T-cell (primary cell): ENCODE data around the gene SNX13. TPM values are rescaled to one million over a fixed set of nuclear protein-coding genes. Genes with fewer than 3 reads are reported as not detected.

Experiments
- ATAC-seq, 4 experiments: fragments of 200-7000 bp in 3 of 4; fragments of 150-1000 bp in 1 of 4; cut with Tn5 transposase; replicated peaks in 1 of 4; 1 replicate in 3 of 4; 2 replicates in 1 of 4; pipeline ENCODE4 v1.10.0; 2021; ENCODE audit warnings: moderate library complexity in 3 of 4, mild to moderate bottlenecking in 2 of 4, moderate number of reproducible peaks in 1 of 4
- CTCF ChIA-PET, 2 donors: fragments of 300-600 bp; sonication (Branson Sonifier 250); formaldehyde crosslinking; loops; one replicate each; lab custom pipeline; 2022; ENCODE audit warnings: antibody characterized with exemption in 2 of 2; lab: Charles Lee
- POLR2A ChIA-PET, 2 donors: fragments of 300-600 bp; sonication (Branson Sonifier 250); formaldehyde crosslinking; loops; one replicate each; lab custom pipeline; 2022; ENCODE audit warnings: antibody characterized with exemption in 2 of 2; lab: Charles Lee
- DNase-seq, 35 experiments: peaks; one replicate each; pipeline versions ENCODE4 v3.0.0 to v3.0.0-alpha.2; 2013 to 2023
- H3K27ac ChIP-seq: one replicate; pipeline ENCODE4 v1.5.1; 2013; ENCODE audit warnings: low read length
- H3K27me3 ChIP-seq, 2 experiments: replicated peaks in 1 of 2; 1 replicate in 1 of 2; 2 replicates in 1 of 2; pipeline versions ENCODE4 v1.6.1 to v1.7.0; 2013; ENCODE audit warnings: low read length in 1 of 2, mixed read lengths in 1 of 2; ENCODE audit not compliant: control insufficient read depth in 2 of 2, insufficient read depth in 2 of 2; ENCODE audit errors: extremely low read depth in 1 of 2
- H3K36me3 ChIP-seq, 2 donors: 1 replicate in 1 of 2; 2 replicates in 1 of 2; pipeline versions ENCODE4 v1.6.1 to v1.7.0; 2013; ENCODE audit warnings: low read length in 1 of 2; ENCODE audit not compliant: control insufficient read depth in 2 of 2, insufficient read depth in 1 of 2; ENCODE audit errors: extremely low read depth in 1 of 2
- H3K4me1 ChIP-seq, 2 experiments: 1 replicate in 1 of 2; 2 replicates in 1 of 2; pipeline versions ENCODE4 v1.6.1 to v1.7.0; 2013; ENCODE audit warnings: low read length in 2 of 2, mixed read lengths in 1 of 2; ENCODE audit not compliant: insufficient read depth in 2 of 2, control insufficient read depth in 1 of 2; ENCODE audit errors: extremely low read depth in 1 of 2
- H3K4me3 ChIP-seq, 2 donors: 1 replicate in 1 of 2; 2 replicates in 1 of 2; pipeline versions ENCODE4 v1.5.1 to v1.7.0; 2013; ENCODE audit warnings: mild to moderate bottlenecking in 2 of 2, low read length in 1 of 2, moderate library complexity in 1 of 2; ENCODE audit not compliant: control insufficient read depth in 1 of 2; ENCODE audit errors: extremely low read depth in 1 of 2
- H3K9me3 ChIP-seq: 2 replicates; pipeline ENCODE4 v1.7.0; 2013
- H3K27ac Mint-ChIP-seq, 2 donors: one replicate each; pipeline ENCODE4 v1.8.0; 2020 to 2021; ENCODE audit warnings: mild to moderate bottlenecking in 2 of 2, mixed read lengths in 2 of 2
- H3K27me3 Mint-ChIP-seq, 2 donors: one replicate each; pipeline ENCODE4 v1.8.0; 2021 to 2022; ENCODE audit warnings: mixed read lengths in 2 of 2
- H3K36me3 Mint-ChIP-seq: one replicate; pipeline ENCODE4 v1.8.0; 2021; ENCODE audit warnings: mixed read lengths
- H3K4me1 Mint-ChIP-seq, 3 donors: one replicate each; pipeline ENCODE4 v1.8.0; 2020 to 2022; ENCODE audit warnings: mixed read lengths in 3 of 3, mild to moderate bottlenecking in 1 of 3
- H3K4me3 Mint-ChIP-seq, 3 donors: one replicate each; pipeline ENCODE4 v1.8.0; 2020 to 2022; ENCODE audit warnings: mild to moderate bottlenecking in 3 of 3, mixed read lengths in 3 of 3, moderate library complexity in 3 of 3
- H3K9me3 Mint-ChIP-seq, 3 donors: one replicate each; pipeline ENCODE4 v1.8.0; 2020 to 2022; ENCODE audit warnings: mixed read lengths in 3 of 3
- WGBS: methylation state at CpG from one replicate; pipeline ENCODE4 v1.1.5; 2013; ENCODE audit warnings: missing lambda C conversion rate; ENCODE audit not compliant: insufficient coverage; 5-methylcytosine and 5-hydroxymethylcytosine counted together
- total RNA-seq, 35 experiments: library from RNA in 6 of 35; stranded (reverse) in 6 of 35; fragments of 120-200 nt in 1 of 35; gene quantifications; one replicate each; pipeline versions ENCODE4 v1.2.1 to v1.2.4 and lab custom pipeline; 2013 to 2026

The SNX13 gene
- total RNA-seq, 5 donors from 2014 or later (not counting 1 experiment from before 2014, with no cell fraction given), result 29.4 to 34.1 (median 33.1) TPM

- Mint-ChIP-seq H3K4me3 (no peak overlapping the region), H3K9me3 (no peaks in the 10 kb centered on the region), H3K27ac (no peak overlapping the region), H3K4me1 (peaks cover 42 to 46% (median 45%) of the 10 kb centered on the region in 3 donors), H3K27me3 (no peaks in the 10 kb centered on the region), H3K36me3 (no peaks in the 10 kb centered on the region)
- ChIA-PET POLR2A (interaction anchor here in 1 of 2 donors (0.6 kb wide), 1 partner anchor 163 kb away, joined by 3 read pairs; no protein-coding TSS in a partner anchor), CTCF (interaction anchor here in 1 of 2 donors (0.7 to 0.8 kb wide), 2 partner anchors 11 to 772 kb away, joined by 3 read pairs; no protein-coding TSS in a partner anchor)
- WGBS, result 89% methylated on average over 1 of the region's 1 CpG
- Histone ChIP-seq H3K36me3 (no peaks in the 10 kb centered on the region), H3K4me3 (no peak overlapping the region), H3K4me1 (peaks cover 10 to 20% of the 10 kb centered on the region in 2 experiments), H3K27me3 (no peaks in the 10 kb centered on the region), H3K9me3 (no peaks in the 10 kb centered on the region), H3K27ac (no peak overlapping the region)
- ATAC-seq, result no peak
- DNase-seq, result no peak
Observed at GRCh38 chr7:17942231-17942630, 1.9 kb upstream of the SNX13 start.

DNA sequence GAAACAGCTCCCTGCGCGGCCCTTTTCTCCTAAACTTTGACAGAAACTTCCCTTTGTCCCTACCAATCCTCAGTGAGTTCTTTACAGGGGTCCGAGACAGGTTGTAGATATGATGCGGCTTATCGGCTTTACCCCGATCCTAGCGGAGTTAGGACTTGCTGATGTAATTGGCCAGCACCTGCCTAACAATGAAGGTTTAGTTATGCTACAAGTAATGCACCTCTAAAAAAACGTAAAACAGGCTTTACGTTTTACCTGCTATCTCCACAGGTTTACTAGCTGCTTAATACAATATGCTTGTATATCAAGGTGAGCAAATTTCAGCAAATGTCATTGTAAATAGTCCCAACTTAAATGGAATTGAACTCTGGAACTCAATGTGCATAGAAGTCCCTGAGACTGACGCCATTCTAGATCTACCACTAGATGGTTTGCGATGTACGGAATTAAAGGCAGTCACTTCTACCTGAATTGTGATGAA lies 697 bp upstream of the SNX13 start:
- DNase-seq (peak in 3 of 35 experiments; percentile 0 to 54 (median 2)), ATAC-seq (peak in 1 of 4 experiments; percentile 7)
- H3K4me1 Mint-ChIP-seq, result peaks cover 45 to 46% (median 46%) of the 10 kb centered on the region in 3 donors
- H3K27me3 Mint-ChIP-seq, result no peaks in the 10 kb centered on the region
- H3K36me3 Mint-ChIP-seq, result no peaks in the 10 kb centered on the region
- CTCF ChIA-PET, result no interaction called here
- WGBS, result 29% methylated on average over 1 of the region's 12 CpGs
- peak overlapping the region; percentile 96 to 97 for H3K27ac Mint-ChIP-seq
- Histone ChIP-seq H3K4me1 (peaks cover 12 to 20% of the 10 kb centered on the region in 2 experiments), H3K27me3 (no peaks in the 10 kb centered on the region), H3K4me3 (peak overlapping the region; percentile 96 to 97), H3K36me3 (no peaks in the 10 kb centered on the region), H3K27ac (peak overlapping the region; percentile 93), H3K9me3 (no peaks in the 10 kb centered on the region)
- no peaks in the 10 kb centered on the region for H3K9me3 Mint-ChIP-seq
- POLR2A ChIA-PET, result interaction anchor here in 1 of 2 donors (0.7 kb wide), 1 partner anchor 622 kb away, joined by 3 read pairs; no protein-coding TSS in a partner anchor
- peak overlapping the region; percentile 92 to 97 (median 97) for H3K4me3 Mint-ChIP-seq

DNA sequence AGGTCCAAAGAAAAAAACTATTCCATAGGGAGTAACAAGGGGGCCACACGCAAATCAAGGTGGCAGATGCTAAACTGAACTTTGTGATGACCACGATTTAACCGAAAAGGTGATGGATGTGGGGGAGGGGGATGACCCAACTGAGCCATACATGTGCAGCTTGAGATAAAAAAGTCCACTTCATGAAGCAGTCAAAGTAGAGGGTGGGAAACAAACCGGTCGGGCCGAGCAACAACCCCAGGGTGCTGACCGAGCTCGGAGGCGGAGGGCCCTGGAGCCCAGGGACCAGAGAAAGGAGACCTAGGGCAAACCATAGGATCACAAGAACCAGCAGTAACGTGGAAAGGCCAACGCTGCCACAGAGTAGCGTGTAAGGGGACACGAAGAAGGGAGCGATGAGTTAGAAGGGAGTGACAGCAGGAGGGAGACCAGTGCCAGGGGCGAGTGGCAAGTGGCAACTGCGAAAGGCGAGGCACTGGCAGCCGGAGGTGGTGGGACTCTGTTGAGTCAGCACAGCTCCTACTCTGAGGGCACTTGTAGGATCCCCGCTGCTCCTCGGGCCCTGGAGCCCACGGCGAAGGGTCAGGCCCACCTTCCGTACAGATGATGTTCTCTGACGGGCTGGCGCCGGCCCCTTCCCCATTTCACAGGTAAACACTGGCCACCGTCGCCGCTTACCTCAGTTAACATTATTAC lies 540 bp downstream of the SNX13 start:
- Histone ChIP-seq H3K36me3 (no peaks in the 10 kb centered on the region), H3K27me3 (no peaks in the 10 kb centered on the region), H3K4me1 (peaks cover 12 to 20% of the 10 kb centered on the region in 2 experiments), H3K4me3 (peak overlapping the region; percentile 96 to 97), H3K9me3 (no peaks in the 10 kb centered on the region), H3K27ac (peak overlapping the region; percentile 93)
- ChIA-PET CTCF (interaction anchor here in 1 of 2 donors (0.9 kb wide), 1 partner anchor 9 kb away, joined by 3 read pairs; no protein-coding TSS in a partner anchor), POLR2A (no interaction called here)
- Mint-ChIP-seq H3K4me3 (peak overlapping the region; percentile 92 to 97 (median 97)), H3K4me1 (peaks cover 55 to 57% (median 55%) of the 10 kb centered on the region in 3 donors), H3K27me3 (no peaks in the 10 kb centered on the region), H3K9me3 (no peaks in the 10 kb centered on the region), H3K27ac (peak overlapping the region; percentile 96 to 97), H3K36me3 (no peaks in the 10 kb centered on the region)
- peak; percentile 50 to 64 (median 61) for ATAC-seq
- under 1% methylated on average over 28 of the region's 29 CpGs for WGBS
- peak in 31 of 35 experiments; percentile 13 to 63 (median 32) for DNase-seq

- WGBS, result 33% methylated on average over 4 of the region's 6 CpGs
Observed at GRCh38 chr7:17939211-17939605, 1.1 kb downstream of the SNX13 start.

GRCh38 chr7:17937506-17938120 lies 2.7 kb downstream of the SNX13 start:
- POLR2A ChIA-PET, result interaction anchor here in 1 of 2 donors (0.6 to 0.7 kb wide), 4 partner anchors 9 to 1774 kb away, joined by 3 to 6 read pairs (median 4); no protein-coding TSS in a partner anchor
- Mint-ChIP-seq H3K4me3 (peak overlapping the region; percentile 38 to 97 (median 97)), H3K27ac (no peak overlapping the region), H3K9me3 (no peaks in the 10 kb centered on the region), H3K36me3 (peaks cover 4% of the 10 kb centered on the region), H3K27me3 (no peaks in the 10 kb centered on the region), H3K4me1 (peaks cover 73 to 75% (median 74%) of the 10 kb centered on the region in 3 donors)
- DNase-seq, result no peak
- ATAC-seq, result no peak
- WGBS, result no CpG with 5 or more reads among the region's 2 CpGs
- Histone ChIP-seq H3K27me3 (no peaks in the 10 kb centered on the region), H3K4me3 (no peak overlapping the region), H3K27ac (no peak overlapping the region), H3K36me3 (no peaks in the 10 kb centered on the region), H3K9me3 (no peaks in the 10 kb centered on the region), H3K4me1 (peaks cover 16 to 26% of the 10 kb centered on the region in 2 experiments)
- CTCF ChIA-PET, result interaction anchor here in 1 of 2 donors (0.5 to 1.2 kb wide), 5 partner anchors 9 to 736 kb away, joined by 3 to 9 read pairs (median 3); no protein-coding TSS in a partner anchor

More at GRCh38 chr7:17939211-17939605, 1.1 kb downstream of the SNX13 start:
- Histone ChIP-seq H3K36me3 (no peaks in the 10 kb centered on the region), H3K27me3 (no peaks in the 10 kb centered on the region), H3K9me3 (no peaks in the 10 kb centered on the region), H3K4me3 (peak overlapping the region; percentile 96 to 97), H3K27ac (peak overlapping the region; percentile 93), H3K4me1 (peaks cover 15 to 24% of the 10 kb centered on the region in 2 experiments)
- DNase-seq (no peak), ATAC-seq (no peak)
- no peaks in the 10 kb centered on the region for H3K36me3 Mint-ChIP-seq
- H3K27me3 Mint-ChIP-seq, result no peaks in the 10 kb centered on the region
- CTCF ChIA-PET, result interaction anchor here in 1 of 2 donors (0.9 kb wide), 1 partner anchor 8 kb away, joined by 3 read pairs; no protein-coding TSS in a partner anchor
- H3K4me3 Mint-ChIP-seq, result peak overlapping the region; percentile 92 to 97 (median 97)
- peaks cover 61 to 62% (median 61%) of the 10 kb centered on the region in 3 donors for H3K4me1 Mint-ChIP-seq
- POLR2A ChIA-PET, result no interaction called here
- peak overlapping the region; percentile 96 to 97 for H3K27ac Mint-ChIP-seq
- no peaks in the 10 kb centered on the region for H3K9me3 Mint-ChIP-seq

DNA sequence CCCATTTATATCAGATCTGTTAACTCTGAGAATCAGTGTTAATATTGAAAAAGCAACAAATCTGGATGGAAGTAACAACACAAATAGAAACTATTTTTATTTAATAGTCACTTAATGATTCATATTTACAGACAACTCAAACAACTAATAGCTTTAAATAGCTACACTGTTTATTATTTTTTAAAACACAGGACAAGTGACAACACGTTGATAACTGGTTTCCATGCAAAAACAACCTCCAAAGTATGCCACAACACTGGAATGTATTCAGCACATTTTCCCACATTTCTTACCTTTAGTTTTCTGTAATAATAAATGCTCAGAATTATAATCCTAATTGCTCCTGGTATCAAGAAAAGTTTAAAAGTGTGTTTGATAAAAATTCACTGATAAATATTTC lies 4.0 kb downstream of the SNX13 start:
- Mint-ChIP-seq H3K4me1 (peaks cover 73 to 79% (median 75%) of the 10 kb centered on the region in 3 donors), H3K27ac (no peak overlapping the region), H3K36me3 (peaks cover 9% of the 10 kb centered on the region), H3K9me3 (no peaks in the 10 kb centered on the region), H3K4me3 (peak overlapping the region in 1 of 3 donors; percentile 32), H3K27me3 (no peaks in the 10 kb centered on the region)
- Histone ChIP-seq H3K27me3 (no peaks in the 10 kb centered on the region), H3K4me3 (no peak overlapping the region), H3K36me3 (no peaks in the 10 kb centered on the region), H3K9me3 (no peaks in the 10 kb centered on the region), H3K4me1 (peaks cover 16 to 24% of the 10 kb centered on the region in 2 experiments), H3K27ac (no peak overlapping the region)
- WGBS, result no CpG with 5 or more reads among the region's 1 CpG
- DNase-seq (no peak), ATAC-seq (no peak)
- ChIA-PET POLR2A (interaction anchor here in 1 of 2 donors (0.6 kb wide), 2 partner anchors 1532 to 1618 kb away, joined by 4 to 6 read pairs; no protein-coding TSS in a partner anchor), CTCF (interaction anchor here in 1 of 2 donors (0.9 to 1.2 kb wide), 2 partner anchors 8 to 507 kb away, joined by 3 to 5 read pairs; no protein-coding TSS in a partner anchor)
